Measurements from ENCODE around the gene SKI. TPM values are rescaled to one million over a fixed set of nuclear protein-coding genes. Genes with fewer than 3 reads are reported as not detected.

SKI gene
- total RNA-seq, 4 donors from 2014 or later, result 24.4 to 52.4 (median 32.2) TPM

DNA sequence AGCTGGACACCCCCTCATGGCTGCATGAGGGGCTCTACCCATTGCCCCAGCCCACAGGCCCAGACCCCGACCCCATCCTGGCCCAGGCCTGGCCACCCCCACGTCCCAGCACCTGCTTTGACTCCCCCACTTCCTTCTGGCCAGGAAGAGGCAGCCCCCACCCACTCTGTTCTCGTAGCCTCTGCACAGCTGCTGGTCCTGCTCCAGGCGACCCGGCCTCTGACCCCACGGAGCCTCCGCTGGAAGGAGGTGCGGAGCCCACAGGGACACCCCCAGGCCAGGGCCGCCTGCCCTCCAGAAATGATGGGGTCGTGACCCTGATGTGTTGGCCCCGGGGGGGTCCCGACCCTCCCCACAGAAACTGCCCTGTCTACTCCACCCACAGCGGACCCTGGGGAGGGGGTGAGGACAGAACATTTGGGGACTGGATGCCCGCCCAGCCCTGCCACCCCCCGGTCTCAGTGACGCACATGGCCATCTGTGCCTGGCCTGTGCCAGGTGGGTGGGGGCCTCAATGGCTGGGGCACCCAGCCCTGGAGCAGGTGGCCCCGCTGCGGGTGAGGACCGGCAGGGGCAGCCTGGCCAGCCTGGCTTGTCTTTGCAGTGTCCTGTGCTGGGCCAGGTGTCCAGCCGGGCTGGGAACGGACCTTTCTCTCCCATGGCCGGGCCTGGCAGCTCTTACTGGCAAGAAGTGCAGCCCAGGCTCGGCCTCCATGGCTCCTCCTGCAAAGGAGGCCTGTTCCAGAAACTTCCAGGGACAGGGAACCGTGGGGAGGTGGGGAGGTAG is 84.6 kb downstream of the SKI start:
- Histone ChIP-seq H3K4me1 (peaks cover 32 to 60% (median 43%) of the 10 kb centered on the region in 4 donors), H3K4me3 (no peak overlapping the region), H3K27me3 (peaks cover 9% of the 10 kb centered on the region), H3K27ac (peak overlapping the region; percentile 85 to 91 (median 88)), H3K36me3 (peaks cover 0 to 6% (median 3%) of the 10 kb centered on the region in 4 donors), H3K9me3 (no peaks in the 10 kb centered on the region)
- in situ Hi-C loops (cut with MboI; ENCODE audit: low pct_ligation_motif_present in 1 of 4, low pct_unique_long_range_greater_than_20kb in 1 of 4, low sequenced_read_pairs in 3 of 4), result loop anchor here in 2 of 4 donors (25.0 kb wide), 1 partner anchor 100 kb away; no protein-coding TSS in a partner anchor
- DNase-seq, result peak; percentile 48
- intact Hi-C loops (cut with DNase I; ENCODE audit: low total_unique reads), result loop anchor here (5.0 kb wide), 1 partner anchor 80 kb away; no protein-coding TSS in a partner anchor
- WGBS, 2 donors (ENCODE audit: low coverage in 1 of 2), result 43% methylated on average over 19 of the region's 24 CpGs; no CpG with 5 or more reads in 1 of the 2 donors
- no peak for TF ChIP-seq POLR2A (IDR thresholded peaks at IDR 0.05)
- TF ChIP-seq EP300 (IDR thresholded peaks at IDR 0.05; ENCODE audit: low read depth), result no peak
- peak in 1 of 3 donors; percentile 11 for TF ChIP-seq POLR2AphosphoS5 (IDR thresholded peaks at IDR 0.05)
- TF ChIP-seq, protein P1, sequence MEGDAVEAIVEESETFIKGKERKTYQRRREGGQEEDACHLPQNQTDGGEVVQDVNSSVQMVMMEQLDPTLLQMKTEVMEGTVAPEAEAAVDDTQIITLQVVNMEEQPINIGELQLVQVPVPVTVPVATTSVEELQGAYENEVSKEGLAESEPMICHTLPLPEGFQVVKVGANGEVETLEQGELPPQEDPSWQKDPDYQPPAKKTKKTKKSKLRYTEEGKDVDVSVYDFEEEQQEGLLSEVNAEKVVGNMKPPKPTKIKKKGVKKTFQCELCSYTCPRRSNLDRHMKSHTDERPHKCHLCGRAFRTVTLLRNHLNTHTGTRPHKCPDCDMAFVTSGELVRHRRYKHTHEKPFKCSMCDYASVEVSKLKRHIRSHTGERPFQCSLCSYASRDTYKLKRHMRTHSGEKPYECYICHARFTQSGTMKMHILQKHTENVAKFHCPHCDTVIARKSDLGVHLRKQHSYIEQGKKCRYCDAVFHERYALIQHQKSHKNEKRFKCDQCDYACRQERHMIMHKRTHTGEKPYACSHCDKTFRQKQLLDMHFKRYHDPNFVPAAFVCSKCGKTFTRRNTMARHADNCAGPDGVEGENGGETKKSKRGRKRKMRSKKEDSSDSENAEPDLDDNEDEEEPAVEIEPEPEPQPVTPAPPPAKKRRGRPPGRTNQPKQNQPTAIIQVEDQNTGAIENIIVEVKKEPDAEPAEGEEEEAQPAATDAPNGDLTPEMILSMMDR (IDR thresholded peaks at IDR 0.05), result no peak

DNA sequence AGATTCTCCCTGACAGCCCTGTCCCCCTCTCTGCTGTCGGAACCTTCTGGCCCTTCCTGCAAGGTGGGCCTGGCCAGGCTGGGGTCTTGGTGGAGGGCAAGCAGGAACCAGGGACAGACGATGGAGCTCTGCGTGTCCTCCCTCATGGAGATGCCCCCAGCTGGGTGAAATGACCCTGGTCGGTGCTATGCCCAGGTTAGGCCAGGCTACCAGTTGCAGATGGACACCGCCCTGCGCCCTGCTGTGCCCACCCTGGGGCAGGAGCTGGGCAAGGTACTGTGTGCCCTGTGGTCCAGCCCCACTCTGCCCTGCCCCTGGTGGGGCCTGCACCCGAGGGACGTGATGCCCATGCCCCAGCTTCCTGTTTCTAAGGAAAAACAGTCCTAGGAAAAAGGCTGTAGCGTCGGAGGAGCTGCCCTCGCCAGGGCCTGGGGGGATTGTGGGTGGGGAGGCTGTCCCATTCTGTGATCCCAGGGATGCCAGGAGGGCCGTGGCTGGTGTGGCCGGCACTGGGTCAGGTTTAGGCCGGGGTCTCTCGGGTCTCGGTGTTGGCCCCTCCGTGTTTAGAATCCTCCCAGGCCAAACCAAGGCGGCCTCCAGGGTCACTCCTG is 85.6 kb downstream of the SKI start:
- Histone ChIP-seq H3K4me3 (peak overlapping the region in 2 of 4 donors; percentile 61 to 64), H3K27me3 (peaks cover 9% of the 10 kb centered on the region), H3K27ac (peak overlapping the region; percentile 85 to 91 (median 88)), H3K9me3 (no peaks in the 10 kb centered on the region), H3K4me1 (peaks cover 32 to 60% (median 43%) of the 10 kb centered on the region in 4 donors), H3K36me3 (no peaks in the 10 kb centered on the region)
- DNase-seq, result no peak
- intact Hi-C loops (cut with DNase I; ENCODE audit: low total_unique reads), result loop anchor here (5.0 kb wide), 1 partner anchor 81 kb away; no protein-coding TSS in a partner anchor
- TF ChIP-seq POLR2A (IDR thresholded peaks at IDR 0.05), result no peak
- no peak for TF ChIP-seq EP300 (IDR thresholded peaks at IDR 0.05; ENCODE audit: low read depth)
- TF ChIP-seq, protein P1 (IDR thresholded peaks at IDR 0.05), result no peak
- TF ChIP-seq POLR2AphosphoS5 (IDR thresholded peaks at IDR 0.05), result no peak
- in situ Hi-C loops (cut with MboI; ENCODE audit: low pct_ligation_motif_present in 1 of 4, low pct_unique_long_range_greater_than_20kb in 1 of 4, low sequenced_read_pairs in 3 of 4), result loop anchor here in 2 of 4 donors (25.0 kb wide), 1 partner anchor 101 kb away; no protein-coding TSS in a partner anchor
- 56% methylated on average over 15 of the region's 18 CpGs; no CpG with 5 or more reads in 1 of the 2 donors for WGBS, 2 donors (ENCODE audit: low coverage in 1 of 2)

- TF ChIP-seq EP300 (IDR thresholded peaks at IDR 0.05; ENCODE audit: low read depth) (no peak), POLR2A (IDR thresholded peaks at IDR 0.05) (no peak), POLR2AphosphoS5 (IDR thresholded peaks at IDR 0.05) (no peak)
- TF ChIP-seq, protein P1 (IDR thresholded peaks at IDR 0.05), result no peak
- Histone ChIP-seq H3K9me3 (no peaks in the 10 kb centered on the region), H3K4me3 (peak overlapping the region; percentile 45 to 64 (median 55)), H3K36me3 (no peaks in the 10 kb centered on the region), H3K27me3 (peaks cover 9% of the 10 kb centered on the region), H3K4me1 (peaks cover 32 to 60% (median 43%) of the 10 kb centered on the region in 4 donors), H3K27ac (peak overlapping the region; percentile 85 to 91 (median 88))
- WGBS, 2 donors (ENCODE audit: low coverage in 1 of 2), result 65% methylated on average over 12 of the region's 54 CpGs; no CpG with 5 or more reads in 1 of the 2 donors
- DNase-seq, result peak; percentile 56
- intact Hi-C loops (cut with DNase I; ENCODE audit: low total_unique reads), result loop anchor here (5.0 kb wide), 1 partner anchor 82 kb away; no protein-coding TSS in a partner anchor
- in situ Hi-C loops (cut with MboI; ENCODE audit: low pct_ligation_motif_present in 1 of 4, low pct_unique_long_range_greater_than_20kb in 1 of 4, low sequenced_read_pairs in 3 of 4), result loop anchor here in 2 of 4 donors (25.0 kb wide), 1 partner anchor 102 kb away; no protein-coding TSS in a partner anchor
Measured at GRCh38 chr1:2314273-2314802, 86.2 kb downstream of the SKI start.

Measured in transverse colon (tissue), 4 donors.